GM21529 (cell line): ENCODE measurements around the gene FGF4.
"Not testable (repeated sequence)": the region's sequence is repeated elsewhere in the genome, so short reads cannot be mapped to it uniquely, and the experiment has no call there.

Experiments
- ATAC-seq: cut with Tn5 transposase; IDR thresholded peaks from one replicate; pipeline ENCODE4 v1.9.1; 2021; ENCODE audit not compliant: unreplicated experiment

Gene FGF4

DNA sequence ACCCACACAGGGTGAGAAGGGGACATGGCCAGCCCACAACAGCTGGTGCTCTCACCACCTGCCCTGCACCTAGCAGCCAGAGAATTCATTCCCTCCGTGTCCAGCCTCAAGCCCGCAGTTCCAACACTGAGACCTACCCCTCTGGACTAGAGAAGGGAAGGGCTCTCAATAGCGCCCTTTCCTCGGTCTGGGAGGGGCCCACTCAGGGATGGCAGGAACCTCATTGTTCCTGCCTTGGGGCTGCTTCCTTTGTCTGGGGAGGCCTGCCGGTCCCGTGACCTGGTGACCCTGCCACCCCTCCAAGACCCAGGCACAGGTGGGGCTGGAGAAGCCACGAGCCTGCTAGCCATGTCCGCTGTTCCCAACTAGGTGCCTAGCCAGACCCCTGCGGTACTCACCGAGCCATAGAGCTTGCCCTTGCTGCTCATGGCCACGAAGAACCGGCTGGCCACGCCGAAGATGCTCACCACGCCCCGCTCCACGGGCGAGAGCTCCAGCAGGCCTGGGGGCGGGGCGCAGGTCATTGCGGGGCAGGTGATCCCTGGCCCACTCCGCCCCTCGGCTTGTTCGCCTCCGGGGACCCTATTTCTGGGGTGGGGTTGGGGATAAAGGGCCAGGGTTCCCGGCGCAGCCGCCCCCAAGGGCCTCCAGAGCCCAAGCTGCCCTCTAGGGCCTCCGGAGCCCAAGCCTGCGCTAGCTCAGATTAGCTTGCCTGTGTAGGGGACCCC lies 1.4 kb downstream of the FGF4 start:
- no peak for ATAC-seq

DNA sequence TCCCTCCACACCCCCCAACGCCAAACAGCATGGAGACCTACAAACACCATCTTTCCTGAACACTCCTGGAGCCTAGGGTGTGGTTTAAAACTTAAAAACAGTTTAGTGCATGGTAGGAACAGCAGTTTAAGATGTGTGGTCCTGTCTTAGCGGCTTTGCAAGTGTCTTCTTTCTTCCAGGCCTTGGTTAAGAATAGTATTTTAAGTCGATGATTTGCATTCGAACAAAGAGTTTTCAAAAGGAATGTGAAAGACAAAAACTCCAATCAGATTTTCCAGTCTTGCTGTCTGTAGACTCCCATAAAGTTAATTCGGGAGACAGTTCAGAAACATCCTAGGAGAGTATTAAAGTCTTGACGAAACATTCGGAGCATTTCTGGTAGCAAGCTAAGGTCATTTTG lies 3.7 kb downstream of the FGF4 start:
- no peak for ATAC-seq

- ATAC-seq: no peak
Observed at GRCh38 chr11:69770540-69770939, 4.6 kb downstream of the FGF4 start.

- ATAC-seq: no peak
Observed at GRCh38 chr11:69765498-69765995, 9.6 kb downstream of the FGF4 start.

DNA sequence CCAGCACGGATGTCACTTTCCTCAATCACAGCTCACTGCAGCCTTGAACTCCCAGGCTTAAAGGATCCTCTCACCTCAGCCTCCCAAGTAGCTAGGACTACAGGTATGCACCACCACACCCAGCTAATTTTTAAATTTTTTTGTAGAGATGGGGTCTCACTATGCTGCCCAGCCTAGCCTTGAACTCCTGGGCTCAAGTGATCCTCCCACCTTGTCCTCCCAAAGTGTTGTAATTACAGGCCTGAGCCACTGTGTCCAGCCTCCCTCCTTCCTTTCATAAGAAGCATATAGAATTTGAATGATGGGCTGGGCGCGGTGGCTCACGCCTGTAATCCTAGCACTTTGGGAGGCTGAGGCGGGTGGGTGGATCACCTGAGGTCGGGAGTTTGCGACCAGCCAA lies 10.2 kb downstream of the FGF4 start:
- ATAC-seq: not testable (repeated sequence)

GRCh38 chr11:69760319-69760718 lies 14.8 kb downstream of the FGF4 start:
- ATAC-seq: no peak

- ATAC-seq: no peak
Observed at GRCh38 chr11:69752890-69753289, 22.3 kb downstream of the FGF4 start.

- no peak for ATAC-seq
Observed at GRCh38 chr11:69750875-69751597, 24.1 kb downstream of the FGF4 start.

DNA sequence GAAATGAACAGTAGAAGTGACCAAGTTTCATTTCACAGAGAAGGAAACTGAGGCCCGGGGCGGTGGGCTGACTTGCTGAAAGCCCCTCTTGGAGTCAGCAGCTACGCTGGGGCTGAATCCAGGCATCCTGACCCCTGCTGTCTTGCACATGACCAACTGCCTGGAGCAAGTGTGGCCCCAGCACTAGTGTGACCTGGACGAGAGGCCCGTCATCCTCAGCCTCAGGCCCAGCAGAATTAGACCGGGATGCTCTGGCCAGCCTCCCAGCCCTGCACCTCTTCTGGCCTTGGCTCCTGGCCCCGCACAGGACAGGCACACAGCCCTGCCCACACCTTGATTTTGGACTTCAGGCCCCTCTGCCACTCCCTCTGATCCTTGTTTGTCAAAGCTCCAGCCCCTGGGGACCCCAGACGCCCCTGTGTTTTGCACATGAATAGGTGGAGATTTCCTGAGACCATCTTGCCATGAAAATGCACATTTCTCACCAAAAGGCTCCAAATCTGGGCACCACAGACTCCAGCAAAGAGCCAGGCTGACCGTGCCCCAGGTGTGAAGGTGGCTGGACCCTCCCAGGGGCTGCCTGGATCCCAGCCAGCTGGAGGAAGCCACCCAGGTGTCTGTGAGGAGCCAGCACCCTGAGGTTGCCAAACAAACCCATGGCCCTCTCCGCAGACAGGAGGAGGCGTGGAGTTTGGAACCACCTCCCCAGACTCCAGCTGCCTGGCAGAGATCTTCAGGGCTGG lies 24.9 kb downstream of the FGF4 start:
- ATAC-seq: no peak

DNA sequence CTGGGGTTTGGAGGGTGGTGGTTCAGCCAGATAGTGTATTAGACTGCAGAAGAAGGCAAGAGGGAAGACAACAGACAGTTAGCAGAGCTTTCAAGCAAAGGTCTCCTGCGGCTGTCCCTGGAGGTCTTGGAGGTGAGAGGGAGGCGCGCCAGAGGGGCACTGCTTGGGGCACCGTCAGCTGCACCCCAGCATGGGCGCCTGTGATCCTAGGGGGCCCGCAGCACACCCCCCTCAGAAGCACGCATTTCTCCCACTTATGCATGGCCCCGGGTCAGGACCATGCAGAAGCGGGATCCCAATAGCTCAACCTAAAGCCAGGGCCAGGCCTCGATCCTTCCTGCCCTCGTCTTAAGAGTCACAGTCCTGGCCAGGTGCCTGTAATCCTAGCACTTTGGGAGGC lies 26.5 kb downstream of the FGF4 start:
- ATAC-seq: no peak

- ATAC-seq: no peak
Observed at GRCh38 chr11:69746752-69747742, 28.1 kb downstream of the FGF4 start.

GRCh38 chr11:69746140-69746539 lies 29.0 kb downstream of the FGF4 start:
- no peak for ATAC-seq

- no peak for ATAC-seq
Observed at GRCh38 chr11:69745201-69745600, 29.9 kb downstream of the FGF4 start.

DNA sequence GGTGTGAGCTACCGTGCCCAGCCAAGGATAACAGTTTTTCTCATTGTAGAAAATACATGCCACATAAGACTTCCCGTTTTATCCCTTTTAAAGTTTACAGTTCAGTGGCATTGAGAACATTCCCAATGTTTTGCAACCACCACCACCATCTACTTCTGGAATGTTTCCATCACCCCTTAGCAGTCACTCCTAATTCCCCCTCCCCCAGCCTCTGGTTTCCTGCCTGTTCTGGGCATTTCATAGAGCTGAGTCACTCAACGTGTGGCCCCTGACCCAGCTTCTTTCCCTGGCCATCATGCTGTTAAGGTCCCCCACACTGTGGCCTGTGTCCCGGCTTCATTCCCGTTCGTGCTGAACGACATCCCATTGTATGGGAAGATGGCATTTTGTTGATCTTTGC lies 30.7 kb downstream of the FGF4 start:
- no peak for ATAC-seq

DNA sequence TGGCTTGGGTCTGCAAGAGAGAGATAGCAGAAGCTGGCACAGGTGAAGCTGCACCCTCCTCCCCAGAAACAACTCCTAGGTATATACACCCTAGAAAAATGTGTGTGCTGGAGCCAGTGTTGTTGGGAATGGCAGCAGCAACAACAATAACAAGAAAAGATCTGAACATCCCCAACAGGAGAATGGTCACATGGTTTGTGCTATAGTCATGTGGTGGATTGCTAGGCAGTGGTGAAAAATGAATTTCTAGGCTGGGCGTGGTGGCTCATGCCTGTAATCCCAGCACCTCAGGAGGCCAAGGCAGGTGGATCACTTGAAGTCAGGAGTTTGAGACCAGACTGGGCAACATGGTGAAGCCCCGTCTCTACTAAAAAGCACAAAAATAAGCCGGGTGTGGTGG lies 40.3 kb downstream of the FGF4 start:
- ATAC-seq: no peak

DNA sequence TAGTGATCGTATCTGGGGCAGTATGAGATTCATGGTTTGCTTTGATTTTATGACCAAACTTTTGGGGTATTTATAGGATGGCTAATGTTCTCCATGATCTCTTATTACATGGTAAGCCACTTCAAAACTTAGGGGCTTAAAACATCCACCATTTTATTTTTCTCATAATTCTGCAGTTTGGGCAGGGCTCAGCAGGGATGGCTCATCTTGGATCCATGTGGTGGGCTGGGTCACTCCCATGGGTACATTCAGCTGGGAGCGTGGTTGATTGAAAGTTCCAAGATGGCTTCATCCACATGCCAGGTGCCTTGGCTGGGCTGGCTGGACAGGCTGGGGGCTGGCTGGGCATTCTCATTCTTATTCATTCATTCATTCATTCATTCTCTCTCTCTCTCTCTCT lies 40.8 kb downstream of the FGF4 start:
- ATAC-seq: no peak

DNA sequence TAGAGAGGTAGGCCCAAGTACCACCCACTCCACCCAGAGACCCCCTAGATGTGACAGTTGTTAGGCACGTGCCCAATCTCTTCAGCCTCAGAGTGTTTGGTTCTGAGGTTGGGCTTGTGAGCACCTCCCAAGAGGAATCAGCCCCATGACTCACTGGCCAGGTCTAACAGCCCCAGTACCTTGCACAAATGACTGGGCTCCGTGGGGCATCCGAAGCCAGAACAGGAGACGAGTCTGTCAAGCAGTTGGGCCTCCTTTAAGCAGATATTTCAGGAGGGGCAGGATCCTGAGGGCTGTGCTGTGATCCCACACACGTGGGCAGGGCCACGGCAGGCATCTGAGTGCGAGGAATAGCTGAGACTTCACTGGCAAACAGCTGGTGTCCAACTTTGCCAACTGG lies 42.2 kb downstream of the FGF4 start:
- no peak for ATAC-seq

DNA sequence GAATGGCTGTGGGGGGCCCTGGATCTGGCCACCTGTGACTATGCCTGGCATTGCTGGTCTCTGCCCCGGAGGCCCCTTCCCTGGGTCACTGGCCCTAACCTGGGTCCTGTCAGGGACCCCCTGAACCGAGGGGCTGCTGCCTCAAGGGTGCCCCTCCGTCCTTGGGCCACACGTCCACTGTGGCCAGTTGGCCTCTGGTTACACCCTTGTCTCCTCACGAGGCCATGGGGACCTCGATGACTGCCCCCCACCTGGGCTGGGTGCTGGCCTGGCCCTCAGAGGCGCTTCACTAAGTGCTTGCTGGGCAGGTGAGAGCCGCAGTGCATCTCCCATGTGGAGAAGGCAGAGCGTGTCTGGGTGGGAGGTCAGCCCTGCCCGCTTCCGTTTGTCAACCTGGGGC lies 44.0 kb downstream of the FGF4 start:
- no peak for ATAC-seq

DNA sequence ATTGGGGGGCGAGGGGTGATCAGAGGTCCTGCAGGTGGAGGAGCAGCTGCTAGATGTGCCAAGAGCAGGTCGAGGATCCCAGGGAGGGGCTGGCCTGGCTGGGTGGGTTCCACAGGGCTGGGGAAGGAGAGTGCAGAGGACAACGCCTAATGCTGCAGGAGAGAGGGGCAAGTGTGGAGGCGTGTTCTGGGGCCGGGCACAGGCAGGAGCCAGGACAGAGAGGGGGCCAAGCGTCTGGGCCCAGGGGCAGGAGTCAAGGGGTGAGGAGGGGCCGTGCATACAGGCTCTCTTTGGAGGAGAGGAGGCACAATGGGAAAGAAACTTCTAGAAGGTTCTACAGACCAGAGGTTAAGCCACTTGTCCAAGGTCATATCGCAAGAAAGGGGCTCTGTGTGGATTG lies 44.6 kb downstream of the FGF4 start:
- ATAC-seq: no peak

DNA sequence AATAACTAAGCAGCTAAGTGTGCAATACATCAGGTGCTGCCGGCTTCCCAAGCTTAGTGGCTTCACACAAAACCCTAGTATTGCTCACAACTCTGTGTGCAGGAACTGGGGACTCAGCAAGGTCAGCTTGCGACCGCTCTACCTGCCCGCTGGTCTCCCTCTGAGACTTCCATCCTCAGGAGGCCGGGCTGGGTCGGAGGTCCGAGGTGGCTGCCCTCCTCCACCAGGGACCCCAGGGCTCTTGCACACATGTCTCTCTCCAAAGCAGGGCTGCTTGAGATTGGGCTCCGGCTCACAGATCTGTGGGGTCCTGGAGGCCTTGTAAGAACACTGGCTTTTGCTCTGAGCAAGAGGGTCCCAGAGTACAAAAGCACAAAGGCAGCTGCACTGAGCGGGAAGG lies 45.9 kb downstream of the FGF4 start:
- ATAC-seq: no peak

- ATAC-seq: no peak
Observed at GRCh38 chr11:69727266-69727665, 47.9 kb downstream of the FGF4 start.
